Rectal smooth muscle tissue (tissue), 1 donor: Measurements from ENCODE around the gene SPTBN5.

Source experiments
- H3K27ac ChIP-seq: one replicate; pipeline ENCODE4 v1.7.0; 2013; ENCODE audit warnings: low read depth, low read length, inconsistent platforms
- H3K27me3 ChIP-seq: one replicate; pipeline ENCODE4 v1.7.0; 2013; ENCODE audit warnings: low read length; ENCODE audit not compliant: control insufficient read depth, insufficient read depth
- H3K36me3 ChIP-seq: one replicate; pipeline ENCODE4 v1.7.0; 2013; ENCODE audit warnings: low read length; ENCODE audit not compliant: control insufficient read depth, insufficient read depth
- H3K4me1 ChIP-seq: one replicate; pipeline ENCODE4 v1.7.0; 2013; ENCODE audit warnings: low read length; ENCODE audit not compliant: control insufficient read depth, insufficient read depth
- H3K4me3 ChIP-seq: one replicate; pipeline ENCODE4 v1.7.0; 2013; ENCODE audit warnings: low read length
- H3K9ac ChIP-seq: one replicate; pipeline ENCODE4 v1.7.0; 2013; ENCODE audit warnings: low read length

The SPTBN5 gene

GRCh38 chr15:41921639-41922038 is 27.8 kb upstream of the SPTBN5 start:
- Histone ChIP-seq H3K4me1 (peaks cover 2% of the 10 kb centered on the region), H3K4me3 (no peak overlapping the region), H3K27ac (no peak overlapping the region), H3K9ac (no peak overlapping the region), H3K36me3 (no peaks in the 10 kb centered on the region), H3K27me3 (no peaks in the 10 kb centered on the region)

DNA sequence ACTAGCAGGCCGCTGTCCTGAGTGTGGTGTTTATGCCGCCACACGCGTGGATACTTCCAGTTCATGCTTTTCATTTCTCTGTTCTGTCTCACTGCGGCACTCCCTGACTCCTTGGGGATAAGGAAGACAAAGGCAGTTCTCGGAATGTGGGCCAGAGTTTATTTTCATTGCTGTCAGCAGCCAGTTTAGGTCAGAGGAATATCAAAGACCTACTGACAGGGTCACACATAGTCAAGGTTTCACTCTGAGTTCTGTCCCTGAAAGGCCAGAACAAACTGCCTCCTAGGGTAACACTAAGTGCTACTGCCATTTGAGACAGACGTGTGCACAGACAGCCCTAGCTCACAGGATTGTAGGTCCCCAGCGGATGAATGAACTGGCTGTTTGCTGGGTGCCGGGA is 27.3 kb upstream of the SPTBN5 start:
- peaks cover 2% of the 10 kb centered on the region for H3K4me1 ChIP-seq
- H3K4me3 ChIP-seq = no peak overlapping the region
- no peaks in the 10 kb centered on the region for H3K27me3 ChIP-seq
- H3K27ac ChIP-seq = no peak overlapping the region
- no peaks in the 10 kb centered on the region for H3K36me3 ChIP-seq
- no peak overlapping the region for H3K9ac ChIP-seq

- Histone ChIP-seq H3K27ac (no peak overlapping the region), H3K27me3 (no peaks in the 10 kb centered on the region), H3K9ac (no peak overlapping the region), H3K36me3 (no peaks in the 10 kb centered on the region), H3K4me3 (no peak overlapping the region), H3K4me1 (peaks cover 2% of the 10 kb centered on the region)
Observed at GRCh38 chr15:41919954-41920538, 26.2 kb upstream of the SPTBN5 start.

- Histone ChIP-seq H3K27ac (no peak overlapping the region), H3K27me3 (no peaks in the 10 kb centered on the region), H3K36me3 (no peaks in the 10 kb centered on the region), H3K9ac (no peak overlapping the region), H3K4me3 (no peak overlapping the region), H3K4me1 (peaks cover 2% of the 10 kb centered on the region)
Observed at GRCh38 chr15:41919201-41919820, 25.5 kb upstream of the SPTBN5 start.

DNA sequence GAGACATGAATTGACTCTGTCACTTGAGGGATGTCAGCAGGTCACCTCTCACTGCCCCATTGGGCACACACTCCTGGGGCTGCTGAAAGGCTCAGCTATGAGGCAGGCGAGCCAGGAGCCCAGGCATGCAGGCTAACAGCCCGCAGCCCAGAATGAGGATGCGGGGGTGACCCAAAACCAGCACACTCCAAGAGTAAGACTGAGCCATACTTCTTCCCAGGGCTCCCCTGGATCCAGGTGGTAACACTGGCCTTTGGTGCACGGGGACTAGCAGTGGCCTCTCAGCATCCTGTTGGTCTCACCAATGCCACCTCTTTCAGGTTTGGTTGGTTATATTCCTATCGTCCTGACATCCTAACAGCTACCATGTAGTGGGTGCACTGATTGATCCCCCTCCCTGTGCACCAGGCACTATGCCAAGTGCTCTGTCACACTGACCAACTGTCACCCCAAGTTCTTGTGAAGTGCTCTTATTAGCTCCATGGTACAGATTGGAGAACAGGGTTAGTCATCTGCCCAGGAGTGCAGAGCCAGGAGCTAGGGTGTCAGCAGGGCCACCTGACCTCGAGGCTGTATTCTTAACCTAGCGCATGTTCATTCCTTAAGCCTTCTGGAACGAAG is 24.8 kb upstream of the SPTBN5 start:
- Histone ChIP-seq H3K27ac (no peak overlapping the region), H3K9ac (no peak overlapping the region), H3K27me3 (no peaks in the 10 kb centered on the region), H3K36me3 (no peaks in the 10 kb centered on the region), H3K4me3 (no peak overlapping the region), H3K4me1 (peaks cover 2% of the 10 kb centered on the region)

DNA sequence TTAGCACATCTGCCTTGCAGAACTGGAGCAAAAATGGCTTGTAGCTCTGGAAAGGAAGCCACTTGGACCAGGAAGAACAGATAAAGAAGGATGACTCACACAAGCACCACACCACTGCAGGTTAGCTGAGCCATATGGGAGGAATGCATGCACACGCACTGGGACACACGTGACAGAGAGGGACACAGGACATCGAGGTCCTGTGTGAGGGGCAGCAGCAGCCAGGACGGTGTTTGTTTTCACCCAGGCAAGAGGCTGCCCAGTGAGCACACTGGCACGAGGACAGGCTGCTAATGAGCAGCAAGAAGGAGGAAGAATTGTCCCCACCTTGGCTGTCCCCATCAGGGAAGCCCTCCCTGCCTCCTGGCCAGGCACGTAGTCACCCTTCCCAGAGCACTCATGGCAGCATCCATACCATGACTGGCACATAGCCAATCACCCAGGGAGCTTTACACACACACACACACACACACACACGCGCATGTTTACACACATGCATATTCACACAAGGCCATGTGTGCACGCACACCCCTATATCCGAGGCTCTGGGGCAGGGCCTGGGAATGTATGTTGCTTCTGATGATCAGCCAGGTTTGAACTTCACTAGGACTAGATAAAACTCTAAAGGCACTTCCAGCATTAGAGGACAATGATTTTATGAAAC is 24.0 kb upstream of the SPTBN5 start:
- no peaks in the 10 kb centered on the region for H3K36me3 ChIP-seq
- no peak overlapping the region for H3K4me3 ChIP-seq
- H3K4me1 ChIP-seq = peaks cover 2% of the 10 kb centered on the region
- H3K27ac ChIP-seq = no peak overlapping the region
- no peak overlapping the region for H3K9ac ChIP-seq
- no peaks in the 10 kb centered on the region for H3K27me3 ChIP-seq

GRCh38 chr15:41915255-41915994 is 21.6 kb upstream of the SPTBN5 start:
- no peak overlapping the region for H3K4me3 ChIP-seq
- peaks cover 2% of the 10 kb centered on the region for H3K4me1 ChIP-seq
- no peaks in the 10 kb centered on the region for H3K36me3 ChIP-seq
- H3K27ac ChIP-seq = no peak overlapping the region
- H3K9ac ChIP-seq = no peak overlapping the region
- H3K27me3 ChIP-seq = no peaks in the 10 kb centered on the region

DNA sequence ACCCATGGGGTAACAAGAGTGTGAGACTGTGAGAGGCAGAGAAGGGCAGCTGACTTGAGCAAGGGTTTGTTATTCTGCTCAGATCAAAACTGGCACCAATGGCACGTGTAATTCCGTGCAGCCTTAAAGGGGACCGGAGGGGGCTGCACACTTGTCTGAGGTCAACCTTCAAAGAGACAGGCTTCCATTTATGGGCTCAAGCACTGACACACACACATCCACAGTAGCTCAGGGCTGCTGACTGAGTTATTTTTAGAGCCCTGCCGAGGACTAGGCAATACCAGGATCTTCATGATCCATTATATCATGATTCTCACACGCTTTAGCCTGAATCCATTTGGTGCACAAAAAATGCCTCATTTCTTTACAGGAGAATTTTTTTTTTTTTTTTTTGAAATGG is 20.6 kb upstream of the SPTBN5 start:
- no peaks in the 10 kb centered on the region for H3K4me1 ChIP-seq
- no peak overlapping the region for H3K4me3 ChIP-seq
- no peaks in the 10 kb centered on the region for H3K36me3 ChIP-seq
- no peak overlapping the region for H3K27ac ChIP-seq
- no peaks in the 10 kb centered on the region for H3K27me3 ChIP-seq
- no peak overlapping the region for H3K9ac ChIP-seq

DNA sequence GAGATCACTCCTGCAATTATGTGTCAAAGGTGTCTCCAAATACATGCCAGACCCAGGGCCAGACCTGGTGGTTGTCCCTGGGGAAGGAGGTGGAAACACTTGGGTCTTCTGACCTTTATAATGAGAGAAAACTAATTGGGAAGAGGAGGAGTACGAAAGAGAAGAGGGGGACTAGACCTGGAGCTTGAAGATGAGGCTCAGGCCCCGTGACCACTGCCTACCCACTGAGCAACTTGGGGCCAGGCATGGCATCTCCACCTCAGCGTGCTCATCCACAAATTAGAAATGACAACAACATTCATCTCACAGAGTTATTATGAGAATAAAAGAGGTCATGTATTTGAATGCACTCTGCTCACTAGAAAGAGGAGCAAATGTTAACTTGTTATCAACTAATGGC is 19.4 kb upstream of the SPTBN5 start:
- no peaks in the 10 kb centered on the region for H3K27me3 ChIP-seq
- H3K36me3 ChIP-seq = peaks cover 6% of the 10 kb centered on the region
- no peak overlapping the region for H3K4me3 ChIP-seq
- no peaks in the 10 kb centered on the region for H3K4me1 ChIP-seq
- H3K9ac ChIP-seq = no peak overlapping the region
- no peak overlapping the region for H3K27ac ChIP-seq

- no peaks in the 10 kb centered on the region for H3K27me3 ChIP-seq
- H3K36me3 ChIP-seq = peaks cover 7% of the 10 kb centered on the region
- no peak overlapping the region for H3K27ac ChIP-seq
- H3K9ac ChIP-seq = no peak overlapping the region
- H3K4me3 ChIP-seq = no peak overlapping the region
- H3K4me1 ChIP-seq = no peaks in the 10 kb centered on the region
Observed at GRCh38 chr15:41911691-41912345, 18.0 kb upstream of the SPTBN5 start.

GRCh38 chr15:41908736-41909461 is 15.0 kb upstream of the SPTBN5 start:
- H3K27ac ChIP-seq = no peak overlapping the region
- no peaks in the 10 kb centered on the region for H3K4me1 ChIP-seq
- peaks cover 12% of the 10 kb centered on the region for H3K36me3 ChIP-seq
- no peak overlapping the region for H3K9ac ChIP-seq
- no peaks in the 10 kb centered on the region for H3K27me3 ChIP-seq
- no peak overlapping the region for H3K4me3 ChIP-seq
